Naive B cell (primary cell): ENCODE results near the gene CNTN5. TPM values are rescaled to one million over a fixed set of nuclear protein-coding genes. Genes with fewer than 3 reads are reported as not detected.

Source experiments
- ATAC-seq, 2 donors: fragments of 150-1000 bp; cut with Tn5 transposase; 2 replicates each; pipeline ENCODE4 v1.10.0; 2021; ENCODE audit warnings: low read depth in 2 of 2, mild to moderate bottlenecking in 2 of 2, moderate library complexity in 2 of 2
- DNase-seq: peaks from one replicate; pipeline ENCODE4 v3.0.0; 2022
- H3K27ac Mint-ChIP-seq, 6 donors: one replicate each; pipeline ENCODE4 v1.8.0; 2020 to 2022; ENCODE audit warnings: mild to moderate bottlenecking in 6 of 6, mixed read lengths in 6 of 6, moderate library complexity in 5 of 6, inconsistent platforms in 2 of 6
- H3K27me3 Mint-ChIP-seq, 3 donors: one replicate each; pipeline ENCODE4 v1.8.0; 2021 to 2022; ENCODE audit warnings: mixed read lengths in 3 of 3, mild to moderate bottlenecking in 1 of 3
- H3K36me3 Mint-ChIP-seq, 2 donors: one replicate each; pipeline ENCODE4 v1.8.0; 2020 to 2022; ENCODE audit warnings: mixed read lengths in 2 of 2, inconsistent platforms in 1 of 2, mild to moderate bottlenecking in 1 of 2
- H3K4me1 Mint-ChIP-seq, 3 donors: one replicate each; pipeline ENCODE4 v1.8.0; 2020 to 2022; ENCODE audit warnings: mixed read lengths in 3 of 3, inconsistent platforms in 1 of 3, mild to moderate bottlenecking in 1 of 3, moderate library complexity in 1 of 3
- H3K4me3 Mint-ChIP-seq, 8 donors: one replicate each; pipeline ENCODE4 v1.8.0; 2020 to 2022; ENCODE audit warnings: mild to moderate bottlenecking in 8 of 8, mixed read lengths in 8 of 8, moderate library complexity in 8 of 8, inconsistent platforms in 2 of 8
- H3K9me3 Mint-ChIP-seq, 7 donors: one replicate each; pipeline ENCODE4 v1.8.0; 2020 to 2022; ENCODE audit warnings: mixed read lengths in 7 of 7, mild to moderate bottlenecking in 5 of 7, inconsistent platforms in 2 of 7, moderate library complexity in 1 of 7
- polyA plus RNA-seq, 6 donors: library from polyadenylated mRNA; unstranded; fragments of 300-500 nt; fragmentation: Illumina TruSeq; gene quantifications; one replicate each; pipeline ENCODE4 v1.2.3, GENCODE V29; 2021; ENCODE audit warnings: low read depth in 6 of 6

Gene CNTN5
- polyA plus RNA-seq, 6 donors from 2014 or later, result not detected

GRCh38 chr11:99592266-99592665 lies 571.5 kb downstream of the CNTN5 start:
- Mint-ChIP-seq H3K4me1 (no peaks in the 10 kb centered on the region), H3K36me3 (no peaks in the 10 kb centered on the region), H3K27me3 (no peaks in the 10 kb centered on the region), H3K9me3 (peaks cover 0 to 12% (median 0%) of the 10 kb centered on the region in 7 donors), H3K4me3 (no peak overlapping the region), H3K27ac (no peak overlapping the region)
- ATAC-seq (no peak), DNase-seq (no peak)

DNA sequence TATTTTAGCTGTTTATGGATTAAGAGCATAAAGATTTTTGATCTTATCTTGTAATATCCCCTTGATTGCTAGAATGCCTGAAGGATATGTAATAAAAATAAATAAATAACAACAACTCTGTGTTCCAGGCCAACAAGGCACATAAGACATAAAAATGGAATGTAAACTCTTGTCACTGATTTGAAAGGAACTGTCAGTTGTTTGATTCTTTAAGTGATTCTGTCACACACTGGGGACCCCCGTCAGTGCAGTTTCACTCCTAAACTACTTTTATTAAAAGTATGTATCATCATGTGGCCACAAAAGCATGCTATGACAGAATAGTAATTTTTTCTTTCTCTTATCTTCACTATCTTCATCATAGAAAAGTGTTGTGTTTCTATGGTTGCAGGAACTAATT lies 572.4 kb downstream of the CNTN5 start:
- DNase-seq (no peak), ATAC-seq (no peak)
- Mint-ChIP-seq H3K9me3 (peaks cover 0 to 14% (median 0%) of the 10 kb centered on the region in 7 donors), H3K4me3 (no peak overlapping the region), H3K27me3 (no peaks in the 10 kb centered on the region), H3K4me1 (no peaks in the 10 kb centered on the region), H3K27ac (no peak overlapping the region), H3K36me3 (no peaks in the 10 kb centered on the region)

- Mint-ChIP-seq H3K4me1 (no peaks in the 10 kb centered on the region), H3K4me3 (no peak overlapping the region), H3K9me3 (peaks cover 0 to 9% (median 2%) of the 10 kb centered on the region in 7 donors), H3K27me3 (no peaks in the 10 kb centered on the region), H3K27ac (no peak overlapping the region), H3K36me3 (no peaks in the 10 kb centered on the region)
- no peak for DNase-seq
- no peak for ATAC-seq
These were observed 580.4 kb downstream of the CNTN5 start for GRCh38 chr11:99601179-99601578.

DNA sequence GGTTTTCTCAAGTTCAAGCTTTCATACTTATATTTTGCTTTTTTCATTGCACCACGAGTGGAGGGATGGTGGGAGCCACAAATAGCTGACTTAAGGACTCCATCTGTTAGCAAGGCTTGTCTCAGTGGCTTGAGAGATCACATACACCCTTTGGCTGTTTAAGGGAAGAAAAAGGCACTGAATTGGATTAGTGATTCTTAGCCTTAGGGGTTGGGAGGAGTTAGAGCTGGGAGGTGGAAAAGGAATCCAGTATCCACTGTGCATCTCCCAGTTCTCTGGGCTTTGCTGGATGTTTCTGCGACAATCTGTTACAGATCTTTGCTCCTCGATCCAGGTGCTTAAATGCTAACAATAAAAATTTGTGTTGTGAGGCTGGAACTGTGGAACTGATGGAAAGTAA lies 593.6 kb downstream of the CNTN5 start:
- Mint-ChIP-seq H3K36me3 (no peaks in the 10 kb centered on the region), H3K4me1 (no peaks in the 10 kb centered on the region), H3K27me3 (no peaks in the 10 kb centered on the region), H3K27ac (no peak overlapping the region), H3K4me3 (no peak overlapping the region), H3K9me3 (peaks cover 0 to 4% (median 0%) of the 10 kb centered on the region in 7 donors)
- DNase-seq (no peak), ATAC-seq (no peak)

DNA sequence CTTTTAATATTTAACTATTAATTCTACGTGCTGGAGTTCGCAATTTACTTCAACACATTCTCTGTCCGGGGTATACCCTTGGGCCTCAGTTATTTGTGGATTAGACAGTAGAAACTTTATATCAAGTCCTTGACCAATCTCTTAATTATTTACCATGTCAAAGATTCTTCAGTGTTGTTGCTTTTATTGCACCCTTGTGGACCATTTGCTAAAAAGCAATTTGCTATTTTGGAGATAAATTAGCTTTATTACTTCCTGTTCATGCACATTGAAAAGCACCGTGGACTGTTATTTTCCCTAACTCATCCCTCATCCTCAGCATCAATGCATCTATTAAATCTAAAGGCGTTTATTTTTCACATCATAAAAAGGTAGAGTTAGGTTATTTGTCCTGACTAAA lies 609.9 kb downstream of the CNTN5 start:
- H3K4me1 Mint-ChIP-seq, result no peaks in the 10 kb centered on the region
- H3K27me3 Mint-ChIP-seq, result no peaks in the 10 kb centered on the region
- no peak overlapping the region for H3K27ac Mint-ChIP-seq
- H3K4me3 Mint-ChIP-seq, result no peak overlapping the region
- H3K9me3 Mint-ChIP-seq, result peaks cover 0 to 5% (median 1%) of the 10 kb centered on the region in 7 donors
- ATAC-seq, result no peak
- no peaks in the 10 kb centered on the region for H3K36me3 Mint-ChIP-seq
- DNase-seq, result no peak

DNA sequence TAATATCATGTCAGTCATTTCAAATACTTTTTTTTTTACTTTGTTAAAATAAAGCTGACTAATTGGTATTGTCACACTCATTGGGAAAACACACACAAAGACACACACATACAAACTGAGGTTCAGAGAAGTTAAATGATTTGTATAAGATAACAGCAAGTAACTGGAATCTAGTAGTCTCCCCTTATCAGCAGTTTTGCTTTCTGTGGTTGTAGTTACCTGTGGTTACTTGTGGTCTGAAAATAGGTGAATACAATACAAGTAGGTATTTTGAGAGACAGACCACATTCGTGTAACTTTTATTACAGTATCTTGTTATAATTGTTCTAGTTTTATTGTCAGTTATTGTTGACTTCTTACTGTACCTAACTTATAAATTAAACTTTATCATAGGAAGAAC lies 610.9 kb downstream of the CNTN5 start:
- peaks cover 0 to 5% (median 0%) of the 10 kb centered on the region in 7 donors for H3K9me3 Mint-ChIP-seq
- no peaks in the 10 kb centered on the region for H3K36me3 Mint-ChIP-seq
- no peak for ATAC-seq
- DNase-seq, result no peak
- no peaks in the 10 kb centered on the region for H3K4me1 Mint-ChIP-seq
- H3K27ac Mint-ChIP-seq, result no peak overlapping the region
- no peaks in the 10 kb centered on the region for H3K27me3 Mint-ChIP-seq
- H3K4me3 Mint-ChIP-seq, result no peak overlapping the region

DNA sequence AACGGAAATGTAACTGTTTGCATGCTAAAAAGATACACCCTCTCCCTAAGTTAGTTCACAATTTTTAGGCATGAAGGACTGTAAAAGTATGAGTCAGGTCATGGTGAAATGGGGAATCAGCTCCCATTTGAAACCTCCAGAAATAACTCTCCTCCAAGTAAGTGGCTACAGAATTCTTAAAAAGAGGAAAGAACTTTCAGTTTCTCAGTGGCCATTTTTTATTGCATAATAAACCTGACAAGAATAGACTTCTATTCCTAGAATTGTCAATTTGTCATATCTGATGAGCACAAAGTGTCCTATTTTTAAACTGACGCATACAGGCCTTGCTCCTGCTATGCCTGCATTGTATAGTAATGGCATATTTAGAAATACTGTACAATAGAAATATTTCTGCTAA lies 612.2 kb downstream of the CNTN5 start:
- ATAC-seq, result no peak
- H3K9me3 Mint-ChIP-seq, result peaks cover 0 to 5% (median 2%) of the 10 kb centered on the region in 7 donors
- no peak overlapping the region for H3K27ac Mint-ChIP-seq
- no peaks in the 10 kb centered on the region for H3K27me3 Mint-ChIP-seq
- no peak for DNase-seq
- no peaks in the 10 kb centered on the region for H3K4me1 Mint-ChIP-seq
- H3K36me3 Mint-ChIP-seq, result no peaks in the 10 kb centered on the region
- H3K4me3 Mint-ChIP-seq, result no peak overlapping the region

GRCh38 chr11:99634581-99634980 lies 613.8 kb downstream of the CNTN5 start:
- Mint-ChIP-seq H3K4me1 (no peaks in the 10 kb centered on the region), H3K27ac (no peak overlapping the region), H3K9me3 (peaks cover 0 to 5% (median 2%) of the 10 kb centered on the region in 7 donors), H3K36me3 (no peaks in the 10 kb centered on the region), H3K4me3 (no peak overlapping the region), H3K27me3 (no peaks in the 10 kb centered on the region)
- no peak for ATAC-seq
- no peak for DNase-seq

DNA sequence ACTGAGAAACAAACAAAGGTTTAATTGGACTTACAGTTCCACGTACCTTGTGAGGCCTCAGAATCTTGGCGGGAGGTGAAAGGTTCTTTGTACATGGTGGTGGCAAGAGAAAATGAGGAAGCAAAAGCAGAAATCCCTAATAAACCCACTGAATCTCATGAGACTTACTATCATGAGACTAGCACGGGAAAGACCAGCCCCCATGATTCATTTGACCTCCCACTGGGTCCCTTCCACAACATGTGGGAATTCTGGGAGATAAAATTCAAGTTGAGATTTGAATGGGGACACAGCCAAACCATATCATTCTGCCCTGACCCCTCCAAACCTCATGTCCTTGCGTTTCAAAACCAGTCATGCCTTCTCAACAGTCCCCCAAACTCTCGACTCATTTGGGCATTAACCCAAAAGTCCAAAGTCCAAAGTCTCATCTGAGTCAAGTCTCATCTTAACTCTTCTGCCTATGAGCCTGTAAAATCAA lies 617.4 kb downstream of the CNTN5 start:
- Mint-ChIP-seq H3K27me3 (no peaks in the 10 kb centered on the region), H3K36me3 (no peaks in the 10 kb centered on the region), H3K27ac (no peak overlapping the region), H3K4me3 (no peak overlapping the region), H3K4me1 (no peaks in the 10 kb centered on the region), H3K9me3 (peaks cover 0 to 12% (median 5%) of the 10 kb centered on the region in 7 donors)
- ATAC-seq (no peak), DNase-seq (no peak)

GRCh38 chr11:99640671-99641070 lies 619.9 kb downstream of the CNTN5 start:
- no peak overlapping the region for H3K4me3 Mint-ChIP-seq
- DNase-seq (no peak), ATAC-seq (no peak)
- no peak overlapping the region for H3K27ac Mint-ChIP-seq
- no peaks in the 10 kb centered on the region for H3K27me3 Mint-ChIP-seq
- H3K36me3 Mint-ChIP-seq, result no peaks in the 10 kb centered on the region
- peaks cover 0 to 10% (median 5%) of the 10 kb centered on the region in 7 donors for H3K9me3 Mint-ChIP-seq
- H3K4me1 Mint-ChIP-seq, result no peaks in the 10 kb centered on the region

DNA sequence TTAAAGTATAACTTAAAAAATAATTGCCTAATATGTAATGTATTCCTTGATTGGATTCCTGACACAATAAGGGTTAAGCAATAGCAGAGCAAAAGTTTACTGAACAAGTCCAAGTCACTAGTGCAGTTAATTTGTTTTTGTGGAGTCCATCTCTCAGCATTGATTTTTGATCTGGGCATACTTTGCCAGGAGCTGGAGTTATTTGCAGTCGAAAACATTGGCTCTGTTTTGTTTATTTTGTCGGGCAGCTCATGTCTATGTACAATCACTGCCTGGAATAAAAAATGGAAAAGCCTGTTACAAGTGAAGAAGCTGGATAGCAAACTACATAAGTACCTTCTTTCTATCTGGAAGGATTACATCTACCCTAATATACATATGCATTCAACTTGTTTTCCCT lies 625.2 kb downstream of the CNTN5 start:
- no peaks in the 10 kb centered on the region for H3K27me3 Mint-ChIP-seq
- H3K36me3 Mint-ChIP-seq, result no peaks in the 10 kb centered on the region
- no peak overlapping the region for H3K4me3 Mint-ChIP-seq
- H3K4me1 Mint-ChIP-seq, result no peaks in the 10 kb centered on the region
- ATAC-seq (no peak), DNase-seq (no peak)
- peaks cover 0 to 11% (median 3%) of the 10 kb centered on the region in 7 donors for H3K9me3 Mint-ChIP-seq
- H3K27ac Mint-ChIP-seq, result no peak overlapping the region

DNA sequence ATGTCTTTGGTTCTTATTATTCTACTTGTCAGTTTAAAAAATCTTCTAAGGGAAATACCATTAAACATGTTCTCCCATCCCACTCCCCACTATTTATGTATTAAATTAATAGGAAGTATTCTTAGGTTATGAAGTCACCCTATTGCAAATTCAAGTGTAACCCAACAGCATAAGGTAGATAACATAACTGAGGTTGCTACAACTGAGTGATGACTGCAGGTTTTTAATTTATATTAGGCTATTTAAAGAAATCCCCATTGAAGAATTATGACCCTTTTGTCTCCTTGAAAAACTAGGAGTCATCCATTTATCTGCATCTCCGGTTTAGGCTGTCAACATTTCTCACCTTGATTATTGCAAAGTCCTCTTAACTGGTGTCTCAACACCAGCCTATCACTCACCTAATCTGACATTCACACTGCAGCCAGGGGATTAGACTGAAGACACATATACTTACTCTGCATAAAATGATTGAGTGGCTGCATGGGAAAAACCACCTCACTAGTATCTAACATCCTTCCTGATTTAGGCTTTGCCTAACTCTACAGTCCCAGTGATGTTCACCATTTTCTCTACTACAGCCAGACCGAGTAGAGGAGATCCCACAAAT lies 649.4 kb downstream of the CNTN5 start:
- Mint-ChIP-seq H3K4me3 (no peak overlapping the region), H3K36me3 (no peaks in the 10 kb centered on the region), H3K9me3 (peaks cover under 1 to 6% (median 4%) of the 10 kb centered on the region in 7 donors), H3K27me3 (no peaks in the 10 kb centered on the region), H3K27ac (no peak overlapping the region), H3K4me1 (no peaks in the 10 kb centered on the region)
- ATAC-seq (no peak), DNase-seq (no peak)

- H3K4me1 Mint-ChIP-seq, result no peaks in the 10 kb centered on the region
- ATAC-seq, result no peak
- no peak overlapping the region for H3K4me3 Mint-ChIP-seq
- H3K9me3 Mint-ChIP-seq, result peaks cover 0 to 6% (median 4%) of the 10 kb centered on the region in 7 donors
- DNase-seq, result no peak
- H3K27me3 Mint-ChIP-seq, result no peaks in the 10 kb centered on the region
- H3K36me3 Mint-ChIP-seq, result no peaks in the 10 kb centered on the region
- no peak overlapping the region for H3K27ac Mint-ChIP-seq
These were observed 651.2 kb downstream of the CNTN5 start for GRCh38 chr11:99671808-99672409.

DNA sequence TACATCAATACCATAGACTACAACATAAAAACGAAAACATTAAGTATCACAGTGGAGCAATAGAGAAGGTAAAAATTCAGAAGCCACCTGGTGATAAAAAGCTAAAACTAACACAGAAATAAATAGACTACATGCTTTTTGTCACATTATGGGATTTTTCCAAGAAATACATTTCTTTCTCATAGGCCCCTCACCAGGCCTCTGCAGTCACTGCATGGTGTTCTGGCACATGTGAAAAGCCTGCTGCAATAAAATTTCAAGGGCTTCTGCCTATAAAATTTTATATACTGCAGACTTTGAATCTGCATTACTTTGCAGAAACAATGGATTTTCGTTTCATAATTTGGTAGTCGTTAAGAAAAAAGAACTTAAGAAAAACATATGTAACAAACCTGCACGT lies 655.5 kb downstream of the CNTN5 start:
- H3K27me3 Mint-ChIP-seq, result no peaks in the 10 kb centered on the region
- no peak for DNase-seq
- no peak for ATAC-seq
- peaks cover 0 to 1% (median 0%) of the 10 kb centered on the region in 7 donors for H3K9me3 Mint-ChIP-seq
- no peak overlapping the region for H3K27ac Mint-ChIP-seq
- H3K4me1 Mint-ChIP-seq, result no peaks in the 10 kb centered on the region
- H3K36me3 Mint-ChIP-seq, result no peaks in the 10 kb centered on the region
- no peak overlapping the region for H3K4me3 Mint-ChIP-seq
